ENCODE results near the gene STK32B. TPM values are rescaled to one million over a fixed set of nuclear protein-coding genes. Genes with fewer than 3 reads are reported as not detected.

Gene STK32B
- total and polyA plus RNA-seq, 9 of the 15 experiments (the other 6 are each of a cell fraction or from before 2014, with no cell fraction given) = 0.03 to 0.20 (median 0.07) TPM; not detected in 2

GRCh38 chr4:5082376-5082775, 31.1 kb downstream of the STK32B start:
- DNase-seq (ENCODE audit: extremely low read depth in 1 of 4, low spot score in 3 of 4) = no peak
- H3K36me3 ChIP-seq (ENCODE audit: control insufficient read depth, insufficient read depth, low read length) = no peaks in the 10 kb centered on the region
- no peaks in the 10 kb centered on the region for H3K9me1 ChIP-seq (ENCODE audit: control insufficient read depth, insufficient read depth, low read length)
- H2AFZ ChIP-seq (ENCODE audit: low read depth, low read length) = no peak overlapping the region
- 0% methylated on average over 2 of the region's 2 CpGs for WGBS (ENCODE audit: insufficient coverage, low coverage, missing lambda C conversion rate)
- H3K9ac ChIP-seq (ENCODE audit: insufficient read depth in 1 of 2, low read depth in 2 of 2, low read length in 2 of 2) = no peak overlapping the region
- no peak overlapping the region for H3K4me3 ChIP-seq
- no peak for ATAC-seq
- H3K27ac ChIP-seq (ENCODE audit: extremely low read depth, low read depth, low read length) = no peak overlapping the region
- no peaks in the 10 kb centered on the region; the same call in 1 of the 2 replicates for H3K9me3 ChIP-seq (replicated peaks; ENCODE audit: control insufficient read depth, insufficient read depth, low read depth, low read length)
- H4K20me1 ChIP-seq (replicated peaks; ENCODE audit: control insufficient read depth, insufficient read depth, low read length) = no peaks in the 10 kb centered on the region
- FAIRE-seq = no peak
- H3K79me2 ChIP-seq (ENCODE audit: control insufficient read depth, insufficient read depth, low read length) = no peaks in the 10 kb centered on the region
- POLR2A ChIA-PET = no interaction called here
- intact Hi-C loops (cut with micrococcal nuclease) = no loop called here
- H3K27me3 ChIP-seq (ENCODE audit: control insufficient read depth in 2 of 2, insufficient read depth in 2 of 2, low read length in 2 of 2) = no peaks in the 10 kb centered on the region
- CTCF ChIA-PET (ENCODE audit: low intra/inter-chr PET ratio) = no interaction called here
- H3K4me2 ChIP-seq (ENCODE audit: insufficient read depth, low read length) = no peak overlapping the region
- in situ Hi-C loops (cut with MboI) = no loop called here
- H3K4me1 ChIP-seq (replicated peaks in 1 of 2; ENCODE audit: control insufficient read depth in 2 of 2, insufficient read depth in 2 of 2, low read length in 2 of 2) = no peaks in the 10 kb centered on the region
- no TSS peak for BruUV-seq (replicated peaks)
- TF ChIP-seq CEBPB (tag; IDR thresholded peaks at IDR 0.05) (no peak), ZNF586 (CRISPR knock-in tag; conservative IDR thresholded peaks at IDR 0.05) (no peak), JUN (IDR thresholded peaks at IDR 0.05; ENCODE audit: borderline replicate concordance, low read depth, low read length) (no peak), JUN (CRISPR knock-in tag; IDR thresholded peaks at IDR 0.05; ENCODE audit: borderline replicate concordance) (no peak), ZNF280A (IDR thresholded peaks at IDR 0.05; ENCODE audit: low read depth, partially characterized antibody) (no peak), KDM4B (IDR thresholded peaks at IDR 0.05; ENCODE audit: borderline replicate concordance in 2 of 2, low read depth in 1 of 2) (no peak), XRCC4 (IDR thresholded peaks at IDR 0.05; ENCODE audit: extremely low read depth, insufficient read depth, insufficient read length) (no peak), ZNF518B (CRISPR knock-in tag; IDR thresholded peaks at IDR 0.05) (no peak), DPF2 (IDR thresholded peaks at IDR 0.05) (no peak), AFF1 (IDR thresholded peaks at IDR 0.05; ENCODE audit: low read depth in 1 of 2, partially characterized antibody in 2 of 2) (no peak), USF2 (CRISPR knock-in tag; IDR thresholded peaks at IDR 0.05) (no peak), ZNF134 (CRISPR knock-in tag; conservative IDR thresholded peaks at IDR 0.05) (no peak), MTA2 (IDR thresholded peaks at IDR 0.05; ENCODE audit: low read depth) (no peak), NR2F6 (CRISPR knock-in tag; IDR thresholded peaks at IDR 0.05) (no peak)
